ENCODE results near the gene MND1.
"Not testable (repeated sequence)": the region's sequence is repeated elsewhere in the genome, so short reads cannot be mapped to it uniquely, and the experiment has no call there.

Gene MND1

GRCh38 chr4:153448003-153448731 lies 103.7 kb downstream of the MND1 start:
- no peak for DNase-seq

GRCh38 chr4:153449338-153449737 lies 104.8 kb downstream of the MND1 start:
- no peak for DNase-seq

GRCh38 chr4:153450544-153450917 lies 106.0 kb downstream of the MND1 start:
- no peak for DNase-seq

- DNase-seq = not testable (repeated sequence)
Observed at GRCh38 chr4:153451145-153451544, 106.7 kb downstream of the MND1 start.

GRCh38 chr4:153451911-153452657 lies 107.6 kb downstream of the MND1 start:
- no peak for DNase-seq

- DNase-seq = no peak
Observed at GRCh38 chr4:153452658-153453378, 108.3 kb downstream of the MND1 start.

GRCh38 chr4:153453402-153453801 lies 108.9 kb downstream of the MND1 start:
- DNase-seq = no peak

GRCh38 chr4:153458969-153459368 lies 114.5 kb downstream of the MND1 start:
- no peak for DNase-seq

GRCh38 chr4:153461549-153461948 lies 117.1 kb downstream of the MND1 start:
- not testable (repeated sequence) for DNase-seq

GRCh38 chr4:153464068-153464467 lies 119.6 kb downstream of the MND1 start:
- no peak for DNase-seq

Data from activated CD4-positive, alpha-beta T cell treated with anti-CD3 and anti-CD28 coated beads for 48 hours (primary cell).